Measurements from ENCODE around the gene SSH2.

DNA sequence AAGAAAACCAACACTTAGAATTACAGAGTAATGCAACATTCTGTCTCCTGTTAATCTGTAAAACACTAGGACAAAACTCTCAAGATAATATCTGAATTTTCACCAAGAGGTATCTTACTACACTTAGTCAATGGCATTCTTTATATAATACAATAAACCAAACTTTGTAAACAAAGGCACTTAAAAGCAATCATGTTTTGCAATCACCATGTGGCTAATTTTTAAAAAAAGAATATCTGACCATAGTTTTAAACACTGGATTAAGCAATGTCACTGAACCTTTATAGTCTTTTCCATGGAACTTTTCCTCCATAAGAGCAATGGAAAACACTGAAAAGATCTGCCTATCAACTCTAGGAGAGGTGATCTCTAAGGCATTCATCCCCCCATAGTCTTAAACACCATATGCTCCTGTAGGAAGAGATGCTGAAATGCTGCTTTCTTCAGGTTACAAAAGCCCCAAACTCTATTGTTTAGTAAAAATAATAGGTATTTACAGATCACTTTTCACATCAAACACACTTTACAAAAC is 163.2 kb downstream of the SSH2 start:
- TF ChIP-seq EZH2 (IDR thresholded peaks at IDR 0.05; ENCODE audit: insufficient read depth, poor library complexity, severe bottlenecking) (no peak), EZH2phosphoT487 (IDR thresholded peaks at IDR 0.05; ENCODE audit: insufficient read depth, low read depth) (no peak)

Measured in GM23248 (cell line).